Cardiac fibroblast (primary cell): ENCODE results near the gene LIPI.
"Not testable (repeated sequence)": the region's sequence is repeated elsewhere in the genome, so short reads cannot be mapped to it uniquely, and the experiment has no call there.

Source experiments
- DNase-seq, 2 donors: peaks; one replicate each; pipeline versions ENCODE4 v3.0.0 to v3.0.0-alpha.2; 2010; ENCODE audit warnings: low read depth in 2 of 2
- H3K4me3 ChIP-seq, 2 donors: replicated peaks in 1 of 2; 1 replicate in 1 of 2; 2 replicates in 1 of 2; pipeline ENCODE4 v1.5.1; 2011; ENCODE audit warnings: low read depth in 2 of 2, low read length in 2 of 2, mild to moderate bottlenecking in 2 of 2, moderate library complexity in 1 of 2
- CTCF ChIP-seq: IDR thresholded peaks from one replicate; pipeline ENCODE4 v1.5.1; 2011; ENCODE audit warnings: low read depth, mild to moderate bottlenecking, low read length, inconsistent platforms

LIPI gene

GRCh38 chr21:14120091-14120734 is 90.5 kb downstream of the LIPI start:
- peak; percentile 62 for TF ChIP-seq CTCF
- no peak overlapping the region for H3K4me3 ChIP-seq
- DNase-seq = peak in 1 of 2 donors; percentile 37

- DNase-seq = no peak
- H3K4me3 ChIP-seq = no peak overlapping the region
- no peak for TF ChIP-seq CTCF
Measured at GRCh38 chr21:14119038-14119437, 91.7 kb downstream of the LIPI start.

GRCh38 chr21:14116080-14116481 is 94.7 kb downstream of the LIPI start:
- H3K4me3 ChIP-seq = no peak overlapping the region
- no peak for DNase-seq
- no peak for TF ChIP-seq CTCF

GRCh38 chr21:14115646-14116045 is 95.1 kb downstream of the LIPI start:
- H3K4me3 ChIP-seq = no peak overlapping the region
- no peak for TF ChIP-seq CTCF
- no peak for DNase-seq

GRCh38 chr21:14114251-14114650 is 96.5 kb downstream of the LIPI start:
- TF ChIP-seq CTCF = no peak
- no peak for DNase-seq

GRCh38 chr21:14104564-14104963 is 106.2 kb downstream of the LIPI start:
- H3K4me3 ChIP-seq, DNase-seq: not testable (repeated sequence)

More at GRCh38 chr21:14114251-14114650, 96.5 kb downstream of the LIPI start:
- no peak overlapping the region for H3K4me3 ChIP-seq

- TF ChIP-seq CTCF = no peak
- peak in 1 of 2 donors; percentile 7 for DNase-seq
- no peak overlapping the region for H3K4me3 ChIP-seq
Measured at GRCh38 chr21:14099570-14099969, 111.2 kb downstream of the LIPI start.
